ENCODE measurements around the gene HSD17B4.
"Not testable (repeated sequence)": the region's sequence is repeated elsewhere in the genome, so short reads cannot be mapped to it uniquely, and the experiment has no call there.

Gene HSD17B4

GRCh38 chr5:119484884-119485283 is 32.6 kb downstream of the HSD17B4 start:
- Histone ChIP-seq H3K79me2 (ENCODE audit: insufficient read depth, low read length) (no peaks in the 10 kb centered on the region), H3K36me3 (ENCODE audit: insufficient read depth, low read length) (peaks cover 41% of the 10 kb centered on the region), H3K9me3 (ENCODE audit: low read length) (no peaks in the 10 kb centered on the region), H3K9me2 (ENCODE audit: low read depth, low read length) (no peaks in the 10 kb centered on the region), H3K27ac (ENCODE audit: low read depth, low read length, poor library complexity, severe bottlenecking) (no peak overlapping the region), H4K20me1 (ENCODE audit: insufficient read depth, low read length) (no peaks in the 10 kb centered on the region), H3K9ac (ENCODE audit: low read length) (no peak overlapping the region), H3F3A (ENCODE audit: insufficient read depth, low read length) (no peaks in the 10 kb centered on the region), H3K4me3 (ENCODE audit: low read depth, low read length, poor library complexity, severe bottlenecking) (no peak overlapping the region), H3K4me1 (ENCODE audit: insufficient read depth, low read length, severe bottlenecking) (no peaks in the 10 kb centered on the region), H2AFZ (ENCODE audit: low read length) (no peak overlapping the region), H3K27me3 (ENCODE audit: insufficient read depth, low read length) (no peaks in the 10 kb centered on the region), H3K4me2 (ENCODE audit: low read length) (no peak overlapping the region)
- TF ChIP-seq CTCF (IDR thresholded peaks at IDR 0.05; ENCODE audit: low read length) (no peak), EZH2 (IDR thresholded peaks at IDR 0.05; ENCODE audit: borderline replicate concordance, low read length) (no peak)

DNA sequence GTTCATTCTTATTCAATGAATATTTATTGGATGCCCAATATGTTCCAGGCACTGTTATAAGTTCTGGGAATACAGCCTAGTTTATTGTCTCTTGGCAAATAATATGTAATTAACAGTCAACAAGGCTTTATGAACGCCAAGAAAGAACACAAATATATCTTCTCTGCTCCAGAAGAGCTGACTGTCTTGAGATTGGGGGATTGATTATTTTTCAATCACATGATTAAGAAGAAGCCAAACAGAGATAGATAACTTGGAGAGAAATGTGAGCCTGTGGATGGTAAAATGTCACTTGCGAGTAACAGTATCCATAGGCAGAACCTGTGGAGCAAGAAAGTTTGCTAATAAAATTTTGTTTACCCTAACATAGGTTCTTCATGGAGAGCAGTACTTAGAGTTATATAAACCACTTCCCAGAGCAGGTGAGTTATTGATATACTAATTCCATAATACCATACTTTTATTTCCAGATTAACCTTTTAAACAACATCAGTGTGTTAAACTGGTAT is 49.4 kb downstream of the HSD17B4 start:
- Histone ChIP-seq H2AFZ (ENCODE audit: low read length) (no peak overlapping the region), H3K9me2 (ENCODE audit: low read depth, low read length) (no peaks in the 10 kb centered on the region), H3K36me3 (ENCODE audit: insufficient read depth, low read length) (peaks cover 47% of the 10 kb centered on the region), H3K9ac (ENCODE audit: low read length) (no peak overlapping the region), H3K27ac (ENCODE audit: low read depth, low read length, poor library complexity, severe bottlenecking) (no peak overlapping the region), H3K4me1 (ENCODE audit: insufficient read depth, low read length, severe bottlenecking) (no peaks in the 10 kb centered on the region), H3K4me2 (ENCODE audit: low read length) (no peak overlapping the region), H4K20me1 (ENCODE audit: insufficient read depth, low read length) (no peaks in the 10 kb centered on the region), H3K9me3 (ENCODE audit: low read length) (peaks cover 13% of the 10 kb centered on the region; the same call in 1 of the 2 replicates), H3F3A (ENCODE audit: insufficient read depth, low read length) (no peaks in the 10 kb centered on the region), H3K4me3 (ENCODE audit: low read depth, low read length, poor library complexity, severe bottlenecking) (no peak overlapping the region), H3K27me3 (ENCODE audit: insufficient read depth, low read length) (no peaks in the 10 kb centered on the region), H3K79me2 (ENCODE audit: insufficient read depth, low read length) (no peaks in the 10 kb centered on the region)
- TF ChIP-seq EZH2 (IDR thresholded peaks at IDR 0.05; ENCODE audit: borderline replicate concordance, low read length) (no peak), CTCF (IDR thresholded peaks at IDR 0.05; ENCODE audit: low read length) (no peak)

GRCh38 chr5:119503939-119504338 is 51.6 kb downstream of the HSD17B4 start:
- H3K27ac ChIP-seq (ENCODE audit: low read depth, low read length, poor library complexity, severe bottlenecking); H3K9ac ChIP-seq (ENCODE audit: low read length); H3K27me3 ChIP-seq (ENCODE audit: insufficient read depth, low read length); H3K9me2 ChIP-seq (ENCODE audit: low read depth, low read length); H3F3A ChIP-seq (ENCODE audit: insufficient read depth, low read length); H3K4me1 ChIP-seq (ENCODE audit: insufficient read depth, low read length, severe bottlenecking); H4K20me1 ChIP-seq (ENCODE audit: insufficient read depth, low read length); H3K4me2 ChIP-seq (ENCODE audit: low read length); H2AFZ ChIP-seq (ENCODE audit: low read length); H3K4me3 ChIP-seq (ENCODE audit: low read depth, low read length, poor library complexity, severe bottlenecking); H3K79me2 ChIP-seq (ENCODE audit: insufficient read depth, low read length): not testable (repeated sequence)
- Histone ChIP-seq H3K9me3 (ENCODE audit: low read length) (peaks cover 13% of the 10 kb centered on the region; the same call in 1 of the 2 replicates), H3K36me3 (ENCODE audit: insufficient read depth, low read length) (peaks cover 32% of the 10 kb centered on the region)

GRCh38 chr5:119512277-119512676 is 60.0 kb downstream of the HSD17B4 start:
- Histone ChIP-seq H3K4me3 (ENCODE audit: low read depth, low read length, poor library complexity, severe bottlenecking) (no peak overlapping the region), H3K36me3 (ENCODE audit: insufficient read depth, low read length) (peaks cover 51% of the 10 kb centered on the region), H3K27ac (ENCODE audit: low read depth, low read length, poor library complexity, severe bottlenecking) (no peak overlapping the region), H3K9me2 (ENCODE audit: low read depth, low read length) (no peaks in the 10 kb centered on the region), H3K4me2 (ENCODE audit: low read length) (no peak overlapping the region), H4K20me1 (ENCODE audit: insufficient read depth, low read length) (no peaks in the 10 kb centered on the region), H3K9ac (ENCODE audit: low read length) (no peak overlapping the region), H2AFZ (ENCODE audit: low read length) (no peak overlapping the region), H3K27me3 (ENCODE audit: insufficient read depth, low read length) (no peaks in the 10 kb centered on the region), H3F3A (ENCODE audit: insufficient read depth, low read length) (no peaks in the 10 kb centered on the region), H3K4me1 (ENCODE audit: insufficient read depth, low read length, severe bottlenecking) (no peaks in the 10 kb centered on the region), H3K79me2 (ENCODE audit: insufficient read depth, low read length) (no peaks in the 10 kb centered on the region), H3K9me3 (ENCODE audit: low read length) (no peaks in the 10 kb centered on the region)
- no peak for TF ChIP-seq EZH2 (IDR thresholded peaks at IDR 0.05; ENCODE audit: borderline replicate concordance, low read length)
- no peak for TF ChIP-seq CTCF (IDR thresholded peaks at IDR 0.05; ENCODE audit: low read length)

Measured in OCI-LY1 (cell line).